BJ (cell line): ENCODE data around the gene EBI3. TPM values are rescaled to one million over a fixed set of nuclear protein-coding genes. Genes with fewer than 3 reads are reported as not detected.

Source experiments
- CTCF ChIA-PET: fragments of 350-600 bp; formaldehyde crosslinking; extraction: SDS; loops from one replicate; lab custom pipeline; 2021; ENCODE audit warnings: antibody characterized with exemption, inconsistent platforms; lab: Yijun Ruan, JAX
- POLR2A ChIA-PET: fragments of 300-600 bp; sonication (Branson Sonifier 250); formaldehyde crosslinking; extraction: SDS; loops from one replicate; lab custom pipeline; 2021; ENCODE audit warnings: antibody characterized with exemption; lab: Charles Lee
- DNase-seq: peaks from one replicate; pipeline ENCODE4 v3.0.0-alpha.2; 2011; ENCODE audit warnings: low read depth
- H3K27me3 ChIP-seq: 2 replicates; pipeline ENCODE4 v1.6.0; 2011; ENCODE audit warnings: low read length; ENCODE audit not compliant: control insufficient read depth, insufficient read depth
- H3K36me3 ChIP-seq: 2 replicates; pipeline ENCODE4 v1.5.1; 2011; ENCODE audit warnings: low read length; ENCODE audit not compliant: control insufficient read depth, insufficient read depth
- H3K4me3 ChIP-seq: 2 replicates; pipeline ENCODE4 v1.5.1; 2011; ENCODE audit warnings: low read depth, mild to moderate bottlenecking, control low read depth, low read length
- polyA plus RNA-seq: library from polyadenylated mRNA; depleted of rRNA; stranded (reverse); fragments of >200 nt; gene quantifications from 2 replicates; pipeline ENCODE4 v1.2.3, GENCODE V29; 2011
- TF ChIP-seq, protein P1 (sequence below): IDR thresholded peaks from 2 replicates; pipeline ENCODE4 v1.5.1; 2011; ENCODE audit warnings: low read depth, mild to moderate bottlenecking, control low read depth, inconsistent platforms, low read length, moderate library complexity; ENCODE audit not compliant: insufficient read depth

Gene EBI3
- polyA plus RNA-seq, 1 experiment: 1.2 TPM

DNA sequence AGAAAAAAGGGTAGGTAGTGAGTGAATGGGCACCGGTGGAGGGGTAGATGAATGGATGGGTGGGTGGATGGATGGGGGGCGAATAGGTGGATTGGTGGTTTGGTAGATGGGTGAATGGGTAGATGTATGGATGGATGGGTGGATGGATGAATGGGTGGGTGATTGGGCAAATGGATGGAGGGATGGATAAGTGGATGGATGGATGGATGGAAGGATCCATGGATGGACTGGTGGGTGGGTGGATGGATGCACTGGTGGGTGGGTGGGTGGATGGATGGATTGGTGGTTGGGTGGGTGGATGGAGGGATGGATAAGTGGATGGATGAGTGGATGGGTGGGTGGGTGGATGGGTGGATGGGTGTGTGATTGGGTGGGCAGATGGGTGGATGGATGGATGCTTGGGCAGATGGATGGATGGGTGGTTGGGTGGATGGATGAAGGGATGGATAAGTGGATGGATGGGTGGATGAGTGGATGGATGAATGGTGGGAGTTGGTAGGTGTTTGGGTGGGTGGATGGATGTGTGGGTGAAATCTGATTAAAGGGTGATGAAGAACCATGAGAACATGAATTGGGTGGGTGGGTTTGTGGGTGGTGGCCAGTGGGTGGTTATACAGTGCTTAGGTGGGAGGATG, 44.5 kb upstream of the EBI3 start:
- POLR2A ChIA-PET: no interaction called here
- peaks cover 5% of the 10 kb centered on the region for H3K36me3 ChIP-seq
- H3K27me3 ChIP-seq: no peaks in the 10 kb centered on the region
- TF ChIP-seq, protein P1, sequence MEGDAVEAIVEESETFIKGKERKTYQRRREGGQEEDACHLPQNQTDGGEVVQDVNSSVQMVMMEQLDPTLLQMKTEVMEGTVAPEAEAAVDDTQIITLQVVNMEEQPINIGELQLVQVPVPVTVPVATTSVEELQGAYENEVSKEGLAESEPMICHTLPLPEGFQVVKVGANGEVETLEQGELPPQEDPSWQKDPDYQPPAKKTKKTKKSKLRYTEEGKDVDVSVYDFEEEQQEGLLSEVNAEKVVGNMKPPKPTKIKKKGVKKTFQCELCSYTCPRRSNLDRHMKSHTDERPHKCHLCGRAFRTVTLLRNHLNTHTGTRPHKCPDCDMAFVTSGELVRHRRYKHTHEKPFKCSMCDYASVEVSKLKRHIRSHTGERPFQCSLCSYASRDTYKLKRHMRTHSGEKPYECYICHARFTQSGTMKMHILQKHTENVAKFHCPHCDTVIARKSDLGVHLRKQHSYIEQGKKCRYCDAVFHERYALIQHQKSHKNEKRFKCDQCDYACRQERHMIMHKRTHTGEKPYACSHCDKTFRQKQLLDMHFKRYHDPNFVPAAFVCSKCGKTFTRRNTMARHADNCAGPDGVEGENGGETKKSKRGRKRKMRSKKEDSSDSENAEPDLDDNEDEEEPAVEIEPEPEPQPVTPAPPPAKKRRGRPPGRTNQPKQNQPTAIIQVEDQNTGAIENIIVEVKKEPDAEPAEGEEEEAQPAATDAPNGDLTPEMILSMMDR: no peak
- H3K4me3 ChIP-seq: no peak overlapping the region
- DNase-seq: no peak
- CTCF ChIA-PET: interaction anchor here (1.5 kb wide), 1 partner anchor 197 kb away, joined by 3 read pairs; no protein-coding TSS in a partner anchor

DNA sequence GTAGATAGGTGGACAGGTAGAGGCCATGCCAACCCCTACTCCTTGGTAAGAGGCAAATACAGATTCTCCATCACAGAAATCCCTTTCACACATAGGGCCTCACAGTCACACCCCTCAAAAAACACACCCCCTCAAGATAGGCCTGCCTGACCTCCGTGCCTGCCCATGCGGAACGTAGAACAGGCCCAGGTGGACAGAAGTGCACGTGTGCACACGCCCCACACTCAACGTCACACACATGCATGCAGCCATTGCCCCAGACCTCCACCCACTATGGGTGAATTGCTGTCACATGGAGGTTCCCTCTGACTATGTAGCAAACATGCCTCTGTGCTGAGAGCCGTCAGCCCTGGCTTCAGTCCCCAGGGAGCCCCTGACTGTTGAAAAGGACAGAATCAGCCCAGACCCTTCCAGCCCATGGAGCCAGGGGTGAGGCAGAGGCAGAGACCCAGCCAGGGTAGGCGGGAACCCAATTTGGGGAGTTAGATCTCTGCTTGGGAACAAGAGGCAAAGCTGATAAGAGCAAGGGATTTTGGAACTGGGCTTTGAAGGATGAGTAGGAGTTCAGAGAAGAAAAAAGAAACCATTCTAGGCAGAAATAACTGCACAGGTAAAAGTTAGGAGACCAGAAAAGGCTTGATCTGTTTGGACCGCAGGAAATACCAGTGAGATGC, 43.8 kb upstream of the EBI3 start:
- Histone ChIP-seq H3K4me3 (no peak overlapping the region), H3K27me3 (no peaks in the 10 kb centered on the region), H3K36me3 (peaks cover under 1% of the 10 kb centered on the region)
- POLR2A ChIA-PET: no interaction called here
- CTCF ChIA-PET: interaction anchor here (2.7 kb wide), 1 partner anchor 15 kb away, joined by 19 read pairs; no protein-coding TSS in a partner anchor
- DNase-seq: no peak
- TF ChIP-seq, protein P1: no peak

DNA sequence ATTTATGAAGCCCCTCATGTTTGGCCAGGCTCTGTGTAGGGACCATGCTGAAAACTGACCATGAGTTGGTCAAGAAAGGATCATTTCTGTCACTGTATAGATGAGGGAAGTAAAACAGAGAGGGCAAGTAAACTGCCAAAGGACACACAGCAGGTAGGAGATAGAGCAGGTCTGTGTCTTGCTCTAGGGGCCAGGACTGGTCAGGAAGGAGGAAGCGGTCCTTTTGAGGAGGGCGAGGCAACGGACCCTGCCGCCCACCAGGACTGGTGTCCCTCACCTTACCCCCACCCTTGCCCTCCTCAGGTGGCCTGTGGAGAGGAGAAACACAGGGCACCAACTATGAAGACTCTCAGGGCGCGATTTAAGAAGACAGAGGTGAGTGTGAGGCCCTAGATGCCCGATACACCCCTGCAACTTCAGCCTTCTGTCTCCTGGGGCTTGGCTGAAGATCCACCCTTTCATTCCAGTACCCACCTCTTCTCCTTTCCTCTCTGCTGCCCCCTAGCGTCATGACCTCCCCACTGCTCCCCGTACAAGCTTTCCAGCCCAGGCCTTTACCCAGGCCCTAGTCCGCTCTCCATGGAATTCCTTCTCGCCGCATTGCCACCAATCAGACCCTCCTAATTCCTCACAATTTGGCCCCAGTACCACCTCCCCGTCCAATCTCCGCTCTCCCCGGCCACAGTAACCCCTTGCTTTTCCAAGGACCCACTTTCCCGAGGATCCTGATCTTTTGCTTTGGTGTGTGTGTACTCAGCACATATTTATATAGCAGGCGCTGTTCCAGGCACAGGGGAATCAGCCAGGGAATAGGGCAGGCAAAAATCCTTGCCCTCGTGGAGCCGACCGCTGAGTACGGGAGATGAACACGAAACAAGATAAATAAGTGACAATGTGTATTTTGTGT, 43.0 kb upstream of the EBI3 start:
- DNase-seq: peak; percentile 5
- ChIA-PET CTCF (interaction anchor here (0.6 to 2.7 kb wide), 6 partner anchors 11 to 201 kb away, joined by 3 to 19 read pairs (median 4); no protein-coding TSS in a partner anchor), POLR2A (no interaction called here)
- TF ChIP-seq, protein P1: peak; percentile 89
- Histone ChIP-seq H3K4me3 (no peak overlapping the region), H3K36me3 (no peaks in the 10 kb centered on the region), H3K27me3 (no peaks in the 10 kb centered on the region)

DNA sequence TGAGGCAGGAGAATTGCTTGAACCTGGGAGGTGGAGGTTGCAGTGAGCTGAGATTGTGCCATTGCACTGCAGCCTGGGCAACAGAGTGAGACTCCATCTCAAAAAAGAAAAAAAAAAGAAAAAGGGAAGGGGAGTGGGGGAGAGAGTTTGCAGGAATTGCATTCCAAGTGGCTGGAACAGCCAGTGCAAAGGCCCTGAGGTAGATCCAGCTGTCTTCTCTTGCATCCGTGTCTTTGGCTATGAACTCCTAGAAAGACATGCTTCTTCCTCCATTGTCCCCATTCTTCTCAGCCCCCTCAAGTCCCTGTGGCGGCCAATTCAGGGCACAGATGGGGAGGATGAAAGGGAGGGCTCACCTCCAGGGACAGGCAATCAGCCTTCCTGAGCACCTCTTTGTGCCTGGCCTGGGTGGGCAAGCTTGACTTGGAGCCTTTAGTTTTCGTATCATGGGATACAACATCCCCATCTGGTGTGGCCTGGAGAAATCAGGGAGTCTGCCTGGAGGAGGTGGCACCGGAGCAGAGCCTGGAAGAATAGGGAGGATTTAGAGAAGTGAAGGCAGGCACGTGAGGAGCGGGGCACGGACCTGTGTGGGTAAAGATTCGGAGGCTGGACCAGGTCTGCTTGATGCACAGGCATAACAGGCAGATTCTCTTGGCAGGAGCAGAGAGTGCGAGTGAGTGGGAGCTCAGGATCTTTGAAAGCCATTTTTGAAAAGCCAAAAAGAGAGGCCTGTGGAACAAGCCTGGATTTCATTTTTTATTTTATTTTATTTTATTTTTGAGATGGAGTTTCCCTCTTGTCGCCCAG, 41.8 kb upstream of the EBI3 start:
- TF ChIP-seq, protein P1: no peak
- DNase-seq: no peak
- no peak overlapping the region for H3K4me3 ChIP-seq
- ChIA-PET CTCF (interaction anchor here (0.7 to 2.7 kb wide), 5 partner anchors 9 to 202 kb away, joined by 3 to 19 read pairs (median 3); no protein-coding TSS in a partner anchor), POLR2A (no interaction called here)
- H3K27me3 ChIP-seq: no peaks in the 10 kb centered on the region
- no peaks in the 10 kb centered on the region for H3K36me3 ChIP-seq
